EH (cell line): ENCODE results near the gene DOCK1.
"Not testable (repeated sequence)": the region's sequence is repeated elsewhere in the genome, so short reads cannot be mapped to it uniquely, and the experiment has no call there.

Experiments used
- DNase-seq: peaks from one replicate; pipeline ENCODE4 v3.0.0-alpha.2; 2015; ENCODE audit warnings: low read depth

Gene DOCK1

GRCh38 chr10:126926568-126926967 is 21.3 kb downstream of the DOCK1 start:
- DNase-seq = no peak

DNA sequence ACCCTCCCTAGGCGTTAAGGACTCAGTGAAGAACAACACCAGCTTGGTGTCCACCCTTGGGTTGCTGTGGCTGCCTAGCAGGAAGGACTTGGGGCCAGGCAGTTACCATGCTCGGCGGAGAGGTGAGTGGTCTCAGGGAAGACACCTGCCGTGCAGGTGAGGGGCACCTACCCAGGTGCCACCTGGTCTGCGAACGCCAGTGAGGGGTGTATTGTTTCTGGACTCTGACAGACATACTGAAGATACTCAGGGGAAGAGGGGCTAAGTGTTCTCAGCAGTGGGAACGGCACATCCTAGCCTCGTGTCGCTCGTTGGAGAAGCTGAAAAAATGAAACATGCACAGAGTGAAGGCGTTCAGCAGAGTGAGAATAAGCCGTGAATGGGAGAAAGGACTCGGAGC is 22.6 kb downstream of the DOCK1 start:
- no peak for DNase-seq

DNA sequence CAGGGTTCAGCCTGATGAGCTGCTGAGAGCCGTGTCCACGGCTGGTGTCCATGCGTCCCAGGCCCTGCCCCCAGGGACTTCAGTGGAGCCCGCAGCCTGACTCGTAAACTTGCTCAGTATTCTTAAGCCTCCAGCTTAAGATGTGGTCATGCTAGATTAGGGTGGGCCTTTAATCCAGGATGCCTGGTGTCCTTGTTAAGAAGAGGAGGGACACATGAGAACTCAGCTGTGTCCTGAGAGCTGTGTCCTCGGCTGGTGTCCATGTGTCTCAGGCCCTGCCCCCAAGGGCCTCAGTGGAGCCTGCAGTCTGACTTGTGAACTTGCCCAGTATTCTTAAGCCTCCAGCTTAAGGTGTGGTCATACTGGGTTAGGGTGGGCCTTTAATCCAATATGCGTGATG is 23.0 kb downstream of the DOCK1 start:
- no peak for DNase-seq

DNA sequence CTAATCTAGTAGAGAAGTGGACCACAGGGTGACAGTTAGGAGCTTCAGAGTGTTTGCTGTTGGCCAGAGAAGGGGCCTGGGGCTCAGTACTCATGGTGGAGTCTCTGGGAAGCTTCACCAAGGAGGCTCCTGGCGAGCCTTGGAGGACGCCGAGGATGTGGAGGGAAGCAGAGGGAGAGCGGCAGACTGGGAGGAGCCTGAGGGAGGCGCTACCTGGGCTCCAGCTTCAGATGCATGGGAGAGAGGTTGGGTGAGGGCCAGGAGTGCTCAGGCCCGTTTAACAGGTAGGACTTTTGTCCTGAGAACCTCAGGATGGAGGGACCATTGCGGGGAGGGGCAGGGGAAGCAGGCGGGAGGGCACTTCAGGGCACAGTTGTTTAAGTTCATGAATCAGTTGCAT is 24.2 kb downstream of the DOCK1 start:
- no peak for DNase-seq

- no peak for DNase-seq
Measured at GRCh38 chr10:126930131-126930882, 25.1 kb downstream of the DOCK1 start.

DNA sequence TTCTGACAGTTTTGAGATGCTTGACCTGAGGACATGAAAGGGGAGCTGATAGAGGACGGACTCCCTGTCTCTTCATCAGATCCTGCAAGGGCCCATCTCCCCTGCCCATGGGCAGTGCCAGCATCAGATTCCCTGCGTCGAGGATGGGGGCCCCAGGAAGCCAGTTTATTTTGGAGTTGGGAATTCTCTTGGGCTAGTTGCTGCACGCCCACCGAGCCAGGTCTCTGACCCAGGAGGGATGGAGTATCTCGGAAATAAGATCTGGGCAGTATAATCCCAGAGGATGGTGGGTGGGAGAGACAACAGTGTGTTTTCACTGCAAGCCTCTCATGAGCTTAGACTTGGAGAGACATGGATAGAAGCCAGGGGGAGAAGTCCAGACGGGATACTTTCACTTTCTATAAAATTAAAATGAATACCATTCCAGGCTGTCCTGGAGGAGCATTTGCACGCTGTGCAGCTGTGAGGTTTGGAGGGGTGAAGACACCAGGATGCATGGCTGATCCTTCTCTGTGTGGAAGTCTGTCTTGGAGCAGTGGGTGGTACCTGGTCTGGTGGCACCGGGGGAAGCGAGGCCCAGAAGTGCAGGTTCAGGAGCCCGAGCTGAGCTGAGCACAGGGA is 25.8 kb downstream of the DOCK1 start:
- DNase-seq = peak; percentile 47

DNA sequence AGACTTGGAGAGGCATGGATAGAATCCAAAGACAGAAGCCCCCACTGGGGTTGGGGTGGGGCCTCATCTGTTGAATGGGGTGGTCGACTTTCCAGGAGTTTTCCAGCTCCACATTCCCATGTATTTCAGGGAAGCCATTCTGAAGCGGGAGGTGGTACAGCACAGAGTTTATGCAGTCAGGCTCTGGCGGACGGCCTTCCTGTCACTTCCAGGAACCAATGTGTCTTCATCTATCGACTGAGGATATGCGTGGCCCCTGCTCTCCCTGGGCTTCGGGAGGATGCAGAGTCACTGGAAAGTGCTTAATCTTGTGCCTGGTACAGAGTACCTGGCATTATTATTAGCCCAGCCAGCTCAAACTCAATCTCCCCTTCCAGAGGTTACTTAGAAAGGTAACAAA is 26.3 kb downstream of the DOCK1 start:
- no peak for DNase-seq

DNA sequence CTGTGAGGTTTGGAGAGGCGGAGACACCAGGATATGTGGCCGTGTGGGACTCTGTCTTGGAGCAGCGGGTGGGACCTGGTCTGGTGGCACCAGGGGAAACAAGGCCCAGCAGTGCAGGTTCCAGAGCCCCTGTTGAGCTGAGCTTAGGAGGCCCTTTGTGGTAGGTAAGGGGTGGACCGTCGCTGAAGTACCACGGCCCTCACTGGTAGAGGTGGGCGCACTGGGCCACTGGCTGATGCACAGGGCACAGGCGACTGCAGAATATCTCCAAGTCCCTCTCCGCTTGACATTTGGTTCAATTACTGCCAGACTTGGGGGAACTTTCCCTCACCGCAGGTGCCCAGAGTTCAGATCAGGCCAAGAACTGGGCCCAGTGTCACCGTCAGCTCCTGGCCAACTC is 27.3 kb downstream of the DOCK1 start:
- DNase-seq = no peak

DNA sequence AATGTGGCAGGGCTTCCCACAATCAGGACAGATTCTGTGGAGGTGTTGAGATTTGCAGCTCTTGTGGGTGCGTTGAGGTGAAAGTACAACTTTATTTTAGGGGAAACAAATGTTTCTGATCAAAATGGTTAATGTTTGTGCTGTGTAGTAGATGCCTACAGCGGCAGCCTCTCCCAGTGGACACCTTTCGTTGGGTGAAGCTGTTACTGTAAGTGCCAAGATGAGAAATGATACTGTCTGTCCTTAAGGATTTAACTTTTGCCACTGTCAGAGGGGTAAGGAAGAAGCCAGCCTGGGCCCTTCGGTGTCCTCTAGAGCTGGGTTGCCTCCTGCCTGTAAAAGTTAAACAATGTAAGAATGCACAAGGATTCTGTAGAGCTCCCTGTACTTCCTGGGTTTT is 27.9 kb downstream of the DOCK1 start:
- no peak for DNase-seq

- peak; percentile 40 for DNase-seq
Measured at GRCh38 chr10:126935263-126935946, 30.2 kb downstream of the DOCK1 start.

DNA sequence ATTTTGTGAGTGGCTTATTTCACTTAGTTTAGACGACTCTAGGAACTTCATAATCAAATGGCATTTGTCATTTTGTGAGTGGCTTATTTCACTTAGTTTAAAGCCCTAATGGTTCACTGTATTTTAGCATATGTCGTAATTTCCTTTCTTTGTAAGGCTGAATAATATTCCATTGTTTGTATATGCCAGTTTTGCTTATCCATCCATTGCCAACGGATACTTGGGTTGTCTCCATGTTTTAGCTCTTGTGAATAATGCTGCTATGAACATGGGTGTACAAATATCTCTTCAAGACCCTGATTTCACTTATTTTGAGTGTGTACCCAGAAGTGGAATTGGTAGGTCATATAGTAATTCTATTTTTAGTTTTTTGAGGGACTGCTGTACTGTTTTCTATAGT is 31.8 kb downstream of the DOCK1 start:
- DNase-seq = no peak

DNA sequence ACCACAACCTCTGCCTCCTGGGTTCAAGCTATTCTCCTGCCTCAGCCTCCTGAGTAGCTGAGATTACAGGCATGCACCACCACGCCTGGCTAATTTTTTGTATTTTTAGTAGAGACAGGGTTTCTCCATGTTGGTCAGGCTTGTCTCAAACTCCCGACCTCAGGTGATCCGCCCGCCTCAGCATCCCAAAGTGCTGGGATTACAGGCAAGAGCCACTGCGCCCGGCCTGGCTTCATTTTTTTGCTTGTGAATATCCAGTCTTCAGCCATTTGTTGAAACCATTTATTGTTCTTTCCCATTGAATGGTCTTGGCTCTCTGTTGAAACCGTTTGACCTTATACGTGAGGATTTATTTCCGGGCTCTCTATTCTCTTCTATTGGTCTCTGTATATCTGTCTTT is 32.9 kb downstream of the DOCK1 start:
- not testable (repeated sequence) for DNase-seq

GRCh38 chr10:126939706-126940105 is 34.5 kb downstream of the DOCK1 start:
- no peak for DNase-seq

DNA sequence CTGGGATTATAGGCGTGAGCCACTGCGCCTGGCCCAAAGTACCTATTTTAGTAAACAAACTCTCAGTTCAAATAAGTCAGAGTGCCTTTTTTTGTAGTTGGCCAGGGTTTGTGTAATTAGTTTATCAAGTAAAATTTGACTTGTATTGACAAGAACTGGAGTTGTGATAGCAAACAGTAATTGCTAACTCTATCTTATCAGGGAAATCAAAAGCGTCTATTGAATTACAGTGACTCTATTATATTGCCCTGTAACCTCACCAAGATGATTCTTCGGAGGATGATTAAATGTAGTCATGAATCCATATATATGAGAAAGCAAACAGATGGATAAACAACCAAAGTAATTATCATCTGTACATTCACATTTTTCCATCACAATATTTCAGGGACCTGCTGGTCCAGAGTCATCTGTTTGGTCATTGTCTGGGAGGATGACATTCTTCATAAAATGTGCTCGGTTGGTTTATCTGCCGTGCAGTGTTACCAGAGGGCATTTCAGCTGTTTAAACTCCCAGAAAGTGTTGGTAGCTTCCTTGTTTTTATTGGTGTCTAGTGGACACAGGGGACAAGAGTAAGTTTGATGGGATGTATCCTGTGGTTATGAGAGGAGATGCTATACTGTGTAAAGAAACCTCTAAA is 35.6 kb downstream of the DOCK1 start:
- no peak for DNase-seq

DNA sequence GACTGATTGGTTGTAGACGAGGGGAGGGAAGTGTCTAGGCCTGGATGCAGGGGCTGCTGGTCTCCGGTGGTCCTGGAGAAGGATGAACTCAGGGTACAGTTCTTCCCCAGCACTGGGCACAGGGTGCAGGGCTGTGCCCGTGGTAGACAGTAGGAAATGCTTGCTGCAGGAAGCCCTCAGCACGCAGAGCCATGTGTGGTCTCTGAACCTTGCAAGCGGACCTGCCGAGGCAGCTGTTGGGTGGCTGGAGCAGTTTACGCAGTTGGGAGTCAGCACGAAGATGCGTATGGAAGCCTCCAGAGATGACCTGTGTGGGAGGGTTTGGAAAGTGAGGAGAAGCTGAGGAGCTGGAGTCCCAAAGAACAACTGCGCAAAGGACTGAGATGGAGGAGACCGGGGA is 39.0 kb downstream of the DOCK1 start:
- DNase-seq = no peak

DNA sequence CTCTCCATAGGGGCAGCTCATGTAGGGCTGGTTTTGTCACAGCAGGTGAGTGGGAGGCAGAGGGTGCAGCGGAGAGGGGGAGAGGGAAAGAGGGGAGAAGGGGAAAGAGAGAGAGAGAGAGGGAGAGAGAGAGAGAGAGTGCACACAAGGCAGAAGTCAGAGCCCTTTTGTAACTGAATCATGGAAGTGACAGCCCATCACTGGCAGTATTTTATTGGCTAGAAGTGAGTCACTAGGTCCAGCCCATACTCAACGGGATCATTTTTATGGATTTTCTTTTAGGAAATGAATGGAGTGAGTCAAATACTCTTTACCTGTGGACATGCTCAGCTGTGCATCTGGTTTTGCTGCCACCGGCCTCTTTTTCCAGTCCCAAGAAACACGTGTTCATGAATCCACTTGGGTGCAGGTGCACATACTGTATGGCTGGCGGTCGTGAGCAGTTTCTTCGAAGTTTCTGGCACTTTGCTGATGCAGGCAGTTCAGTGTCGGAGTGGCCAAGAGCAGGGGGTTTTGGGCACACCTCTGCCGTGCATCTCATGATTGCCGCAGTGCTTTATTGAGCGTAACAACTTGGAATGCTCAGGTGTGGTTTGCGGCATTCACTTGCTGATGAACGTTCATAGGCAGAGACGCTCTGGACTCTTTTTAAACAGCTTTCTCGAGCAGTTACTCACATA is 40.3 kb downstream of the DOCK1 start:
- DNase-seq = peak; percentile 37

DNA sequence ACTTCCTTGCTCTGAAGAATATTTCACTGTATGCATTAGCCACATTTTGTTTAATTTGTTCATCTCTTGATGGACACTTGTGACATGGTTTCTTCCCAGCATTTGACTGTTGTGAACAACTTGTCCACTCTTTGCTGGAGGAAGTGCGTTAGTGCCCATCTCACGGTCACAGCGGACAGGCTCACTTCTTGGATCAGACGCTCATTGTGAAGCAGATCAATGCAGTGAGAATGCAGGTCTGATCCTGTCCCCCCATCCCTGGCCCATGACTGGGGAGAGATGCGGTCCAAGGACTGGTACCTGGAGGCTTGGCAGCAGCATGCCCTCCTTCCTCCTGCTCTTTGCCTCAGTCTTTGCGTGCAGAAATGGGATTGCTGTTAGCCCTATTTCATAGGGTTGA is 41.5 kb downstream of the DOCK1 start:
- DNase-seq = no peak

DNA sequence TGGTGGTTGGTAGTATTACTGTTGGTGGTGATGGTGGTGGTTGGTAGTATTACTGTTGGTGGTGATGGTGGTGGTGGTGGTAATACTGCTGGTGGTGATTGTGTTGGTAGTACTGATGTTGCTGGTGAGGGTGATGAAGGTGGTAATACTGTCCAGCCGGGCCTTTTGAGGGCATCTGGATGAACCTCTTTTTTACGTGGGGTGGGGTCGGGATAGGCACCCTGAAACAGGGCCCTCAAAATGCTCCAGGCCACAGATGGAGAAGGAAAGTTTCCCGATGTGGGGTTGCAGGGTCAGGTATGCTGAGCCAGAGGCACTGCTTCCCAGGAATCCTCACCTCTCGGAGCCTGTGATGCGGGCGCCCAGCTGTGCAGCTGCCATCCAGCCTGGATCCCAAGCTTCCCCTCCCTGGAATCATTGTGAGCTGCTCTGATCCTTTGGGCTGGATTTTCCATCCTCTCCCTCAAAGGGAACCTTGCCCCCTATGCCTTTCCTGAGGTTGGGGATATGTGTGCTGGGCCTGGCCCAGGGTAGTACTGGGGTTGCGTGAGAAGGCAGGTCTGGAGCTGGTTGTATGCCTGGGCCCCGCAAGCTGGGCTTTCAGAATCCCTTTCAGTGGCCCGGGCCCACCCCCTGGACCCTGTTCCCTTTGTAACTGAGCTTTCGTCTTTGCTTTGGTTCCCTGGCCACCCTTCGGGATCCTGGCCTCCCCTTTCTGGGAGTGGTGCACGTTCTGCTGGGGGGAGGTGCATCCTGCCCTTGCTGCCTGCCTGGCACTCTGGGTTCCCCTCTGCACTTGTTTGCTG is 43.3 kb downstream of the DOCK1 start:
- DNase-seq = no peak

- DNase-seq = no peak
Measured at GRCh38 chr10:126949161-126949503, 43.9 kb downstream of the DOCK1 start.

GRCh38 chr10:126950401-126951105 is 45.3 kb downstream of the DOCK1 start:
- DNase-seq = no peak

DNA sequence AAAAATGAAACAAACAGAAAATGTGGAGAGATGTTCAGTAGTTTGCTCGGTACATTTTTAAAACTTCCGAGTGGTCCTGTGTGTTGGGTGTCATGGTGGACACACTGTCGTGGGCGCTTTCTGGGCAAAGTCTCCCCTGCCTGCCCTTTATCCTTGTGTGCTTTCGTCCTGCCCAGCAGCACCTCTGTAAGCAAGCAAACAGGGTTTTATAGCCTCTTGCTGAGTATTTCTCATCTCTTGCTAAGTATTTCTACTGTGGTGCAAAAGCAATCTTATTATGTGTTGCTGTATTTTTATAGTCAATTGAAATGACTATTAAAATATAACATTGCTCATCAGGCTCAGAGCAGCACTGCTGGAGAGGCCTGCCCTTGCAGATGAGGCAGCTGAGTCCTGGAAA is 48.7 kb downstream of the DOCK1 start:
- no peak for DNase-seq
